Spleen (tissue), 7 donors: ENCODE measurements around the gene NDUFB3.

Source experiments
- CTCF ChIP-seq, 11 experiments: fragments of 200-600 bp in 7 of 11; fragments of 450-650 bp in 4 of 11; sonication (generic) in 4 of 11; IDR thresholded peaks in 8 of 11; conservative IDR thresholded peaks in 3 of 11; 1 replicate in 7 of 11; 2 replicates in 4 of 11; pipeline versions ENCODE4 v1.4.0 to v1.8.0; 2016 to 2021; ENCODE audit warnings: antibody characterized with exemption in 11 of 11, inconsistent platforms in 4 of 11, mild to moderate bottlenecking in 1 of 11
- POLR2A ChIP-seq, 3 donors: fragments of 450-650 bp; IDR thresholded peaks; one replicate each; pipeline ENCODE4 v1.5.1; 2017; ENCODE audit warnings: antibody characterized with exemption in 3 of 3, mild to moderate bottlenecking in 1 of 3
- POLR2AphosphoS5 ChIP-seq, 3 donors: sonication (generic); formaldehyde crosslinking; IDR thresholded peaks; one replicate each; pipeline ENCODE4 v1.5.1; 2017; ENCODE audit warnings: antibody characterized with exemption in 3 of 3
- donor health status: DM: no; HTN: no; CAD: no; lungs with moderate emphysema.
- donor health status: DM: no; HTN: no; CAD: no.
- donor health status: DM: no; HTN: no; CAD: no.

GRCh38 chr2:201093573-201093972 lies 21.8 kb downstream of the NDUFB3 start:
- TF ChIP-seq CTCF (IDR thresholded peaks at IDR 0.05 in 8 of 11, conservative IDR thresholded peaks at IDR 0.05 in 3 of 11) (no peak), POLR2A (IDR thresholded peaks at IDR 0.05) (no peak), POLR2AphosphoS5 (IDR thresholded peaks at IDR 0.05) (peak in 1 of 3 donors; percentile 39)
